Activated CD4-positive, alpha-beta T cell treated with anti-CD3 and anti-CD28 coated beads, Interleukin-2, amount 50 U/mL, for 16 hours (primary cell): Measurements from ENCODE around the gene SYTL3.

Source experiments
- DNase-seq: peaks from one replicate; pipeline ENCODE4 v3.0.0-alpha.2; 2020

Gene SYTL3

DNA sequence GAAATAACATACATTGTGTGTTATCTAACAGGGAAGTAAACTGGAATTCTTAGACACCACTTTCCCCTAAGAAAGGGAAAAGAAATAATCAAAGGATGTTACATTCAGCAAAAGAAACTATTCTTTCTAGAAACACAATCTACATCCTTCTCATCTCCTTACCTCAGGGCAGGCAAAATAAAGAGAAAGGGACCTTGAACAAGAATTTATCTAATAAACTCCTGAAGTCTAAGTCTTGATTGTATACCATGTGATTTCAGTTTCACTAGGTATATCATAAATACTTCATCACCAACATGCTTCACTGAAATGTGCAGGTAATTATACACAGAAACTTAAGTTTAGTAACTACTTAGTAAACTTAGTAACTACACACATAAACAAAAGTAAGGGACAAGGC is 154.4 kb downstream of the SYTL3 start:
- no peak for DNase-seq

DNA sequence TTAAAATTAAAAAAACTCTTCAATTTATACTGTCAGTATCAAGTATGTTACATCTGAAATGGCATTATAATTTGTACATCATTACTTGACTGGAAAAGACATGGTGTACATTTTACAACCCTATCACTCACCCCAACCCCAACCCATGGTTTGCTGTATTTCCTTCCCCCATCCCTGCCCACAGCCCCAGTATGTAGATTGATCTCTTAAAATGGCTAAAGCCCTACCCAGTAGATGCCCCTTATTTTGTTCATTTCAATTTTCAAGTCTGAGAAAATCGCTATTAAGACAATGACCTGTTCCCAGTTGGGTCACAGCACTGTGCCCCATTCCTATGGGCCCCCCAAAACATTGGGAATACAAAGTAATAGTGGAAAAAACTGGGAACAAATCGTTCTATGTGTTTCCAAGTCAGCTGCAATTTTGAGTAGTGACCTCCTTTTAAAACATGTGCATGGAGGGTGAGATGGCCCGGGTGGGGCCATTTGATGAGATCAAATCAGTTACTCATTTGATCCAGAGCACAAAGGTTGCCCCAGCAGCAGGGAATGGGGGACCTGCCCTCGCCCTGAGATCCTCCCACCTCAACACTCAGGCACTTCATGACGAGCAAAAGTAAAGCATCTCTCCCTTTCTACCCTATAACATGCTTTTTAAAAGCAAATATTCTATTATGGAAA is 156.0 kb downstream of the SYTL3 start:
- DNase-seq, result no peak

DNA sequence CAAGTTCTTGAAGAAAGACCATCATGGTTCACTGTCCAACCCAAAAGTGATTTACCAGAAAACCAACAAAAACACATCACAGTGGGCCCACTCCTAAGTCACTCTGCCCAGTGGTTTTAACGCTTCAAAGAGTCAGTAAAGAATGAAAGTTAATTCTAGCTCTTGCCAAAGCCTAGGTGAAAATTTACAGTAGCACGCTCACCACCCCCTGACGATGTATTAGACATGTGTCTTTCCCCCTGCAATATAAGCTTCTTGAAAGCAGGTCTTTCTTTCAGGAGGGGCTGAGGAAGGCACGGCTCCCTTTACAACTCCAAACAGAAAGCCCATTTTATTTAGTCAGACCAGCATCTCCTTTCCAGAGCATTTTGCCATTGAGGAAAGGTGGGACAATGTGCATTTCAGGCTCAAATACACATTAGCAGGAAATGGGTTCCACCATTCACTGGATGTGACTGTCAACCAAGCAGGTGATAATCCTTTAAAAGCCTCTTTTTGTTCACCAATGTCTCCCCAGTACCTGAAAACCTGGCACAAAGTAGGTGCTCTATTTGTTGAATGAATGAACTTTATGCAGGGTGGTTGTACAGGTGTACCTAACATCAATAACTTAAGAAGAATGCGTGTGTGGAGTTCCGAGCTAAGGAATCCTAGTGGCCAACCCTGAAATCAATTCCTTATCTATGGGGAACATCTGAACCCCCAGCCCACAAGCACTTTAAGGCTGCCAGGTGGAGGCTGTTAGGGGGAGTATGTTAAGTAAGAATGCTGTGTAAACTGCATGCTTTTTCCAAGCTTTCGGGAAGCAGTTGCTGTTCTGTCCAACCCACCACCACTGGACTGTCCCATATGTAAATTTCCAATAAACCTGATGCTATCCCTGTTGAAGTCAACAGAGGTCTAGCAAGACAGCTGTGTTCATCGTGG is 157.9 kb downstream of the SYTL3 start:
- DNase-seq, result no peak

DNA sequence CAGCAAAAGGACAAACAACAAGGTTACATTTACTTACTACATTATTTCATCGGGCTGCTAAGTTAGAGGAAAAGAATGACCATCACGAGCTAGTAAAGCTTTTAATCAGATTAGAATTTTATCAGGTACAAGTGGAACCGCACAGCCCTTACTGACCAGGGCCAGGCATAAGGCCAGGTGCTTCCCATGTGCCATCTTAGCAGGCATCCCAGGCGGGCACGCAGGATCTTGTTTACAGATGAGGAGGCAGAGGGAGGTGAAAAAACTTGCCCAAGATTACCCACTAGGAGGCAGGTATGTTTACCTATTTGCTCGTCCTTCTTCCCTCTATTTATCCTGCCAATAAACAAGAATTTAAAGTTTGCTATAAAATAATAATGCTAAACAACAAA is 158.6 kb downstream of the SYTL3 start:
- DNase-seq, result no peak

DNA sequence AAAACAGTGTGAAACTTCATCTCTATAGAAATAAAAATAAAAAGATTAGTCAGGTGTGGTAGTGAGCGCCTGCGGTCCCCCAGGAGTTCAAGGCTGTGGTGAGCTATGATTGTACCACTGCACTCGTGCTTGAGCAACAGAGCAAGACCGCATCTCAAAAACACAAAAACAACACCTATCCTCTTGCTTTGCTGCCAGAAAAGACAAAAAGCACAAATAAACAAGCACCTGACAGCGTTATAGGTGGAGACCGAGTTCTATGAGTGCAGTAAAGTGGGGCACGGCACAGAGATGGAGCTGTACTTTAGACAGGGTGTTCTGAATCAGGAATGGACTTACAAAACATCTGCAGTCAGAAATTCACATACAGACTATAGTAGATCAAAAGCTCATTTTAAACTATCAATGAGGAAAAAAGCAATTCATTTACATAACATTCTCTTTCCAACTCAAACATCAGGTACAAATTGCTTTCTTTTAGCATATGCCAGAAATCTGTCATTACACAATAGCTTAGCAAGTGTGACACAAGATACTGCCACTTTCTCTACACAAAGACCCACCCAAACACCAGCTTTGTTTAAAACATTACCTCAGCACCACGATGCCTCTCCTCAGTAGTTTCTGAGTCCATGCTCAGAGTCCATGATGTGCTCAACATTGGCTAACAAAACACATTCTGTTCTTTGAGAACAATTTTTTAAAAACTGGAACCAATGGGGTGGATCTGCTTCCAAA is 159.3 kb downstream of the SYTL3 start:
- no peak for DNase-seq

DNA sequence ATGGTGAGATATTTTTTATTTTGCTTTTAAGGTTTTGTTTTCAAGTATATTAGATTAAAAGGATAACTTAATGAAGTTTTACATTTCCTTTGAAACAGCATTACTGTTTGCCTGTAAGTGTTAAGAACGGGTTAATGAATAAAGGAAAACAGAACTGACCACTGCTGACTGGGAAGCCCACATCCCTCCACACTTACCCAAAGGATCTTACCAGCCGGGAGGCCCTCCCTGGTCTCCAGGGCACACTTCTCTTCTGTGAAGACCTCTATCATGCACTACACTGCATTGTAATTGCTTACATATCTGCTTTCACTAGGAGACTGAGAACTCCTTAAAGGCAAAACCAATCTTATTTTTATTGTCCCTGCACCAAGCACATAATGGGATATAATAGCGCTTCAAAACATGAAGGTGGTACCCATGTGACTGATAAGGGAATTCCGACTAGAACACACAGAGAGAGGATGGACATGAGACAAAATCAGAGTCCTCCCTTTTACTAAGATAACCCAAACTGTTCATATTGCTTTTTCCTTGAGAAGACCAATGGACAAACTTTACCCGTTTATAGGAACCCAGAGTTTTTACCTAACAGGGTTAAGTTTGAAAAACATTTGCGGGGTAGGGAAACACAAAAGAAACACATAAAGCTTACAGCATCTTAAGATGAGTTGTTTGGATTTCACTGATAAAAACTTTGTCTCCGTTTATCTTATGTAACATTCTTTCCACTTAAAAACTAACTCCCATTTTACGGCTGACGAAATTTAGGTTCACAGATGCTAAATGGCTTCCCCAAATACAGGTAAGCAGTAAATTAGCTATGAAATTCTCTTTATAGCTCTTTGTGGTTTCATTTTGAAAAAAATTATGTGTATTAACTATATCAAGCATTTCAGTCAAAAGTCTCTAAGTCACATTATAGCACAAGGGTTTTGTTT is 160.6 kb downstream of the SYTL3 start:
- DNase-seq, result no peak

DNA sequence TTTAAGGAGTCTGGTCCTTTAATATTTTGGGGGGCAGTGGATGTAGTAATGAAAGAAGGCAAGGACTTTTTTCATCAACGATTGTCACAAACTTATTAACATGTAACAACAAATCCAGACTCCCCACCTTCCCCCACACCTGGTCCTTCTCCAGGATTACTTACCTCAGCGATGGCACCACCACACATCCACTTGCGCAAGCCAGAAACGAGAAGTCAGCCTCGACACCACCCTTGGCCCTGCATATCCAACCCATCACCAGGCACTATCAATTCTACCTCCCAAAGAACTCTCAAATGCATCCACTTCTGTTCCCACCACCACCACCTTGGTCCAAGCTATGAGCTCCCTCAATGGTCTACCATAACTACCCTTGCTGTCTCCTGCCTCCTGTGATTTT is 162.8 kb downstream of the SYTL3 start:
- DNase-seq, result no peak

DNA sequence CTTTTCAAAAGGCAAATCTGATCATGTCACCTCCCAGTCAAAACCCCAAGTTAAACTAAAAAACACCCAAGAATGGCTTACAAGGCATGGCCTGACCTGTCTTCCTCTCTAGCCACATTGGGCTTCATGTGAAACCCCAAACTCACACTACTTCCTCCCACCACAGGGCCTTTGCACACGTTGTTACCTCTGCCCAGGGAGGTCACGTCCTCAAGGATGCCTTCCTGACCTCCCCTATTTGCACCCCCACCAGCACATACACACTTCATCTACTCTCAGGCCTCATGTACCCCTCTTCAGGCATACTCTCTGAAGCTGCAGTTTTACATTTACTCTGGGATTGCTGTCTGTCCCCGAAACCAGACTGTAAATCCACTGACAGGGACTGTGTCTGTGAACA is 163.2 kb downstream of the SYTL3 start:
- DNase-seq, result peak; percentile 39
